ENCODE measurements around the gene RAD50.
"Not testable (repeated sequence)": the region's sequence is repeated elsewhere in the genome, so short reads cannot be mapped to it uniquely, and the experiment has no call there.

RAD50 gene

DNA sequence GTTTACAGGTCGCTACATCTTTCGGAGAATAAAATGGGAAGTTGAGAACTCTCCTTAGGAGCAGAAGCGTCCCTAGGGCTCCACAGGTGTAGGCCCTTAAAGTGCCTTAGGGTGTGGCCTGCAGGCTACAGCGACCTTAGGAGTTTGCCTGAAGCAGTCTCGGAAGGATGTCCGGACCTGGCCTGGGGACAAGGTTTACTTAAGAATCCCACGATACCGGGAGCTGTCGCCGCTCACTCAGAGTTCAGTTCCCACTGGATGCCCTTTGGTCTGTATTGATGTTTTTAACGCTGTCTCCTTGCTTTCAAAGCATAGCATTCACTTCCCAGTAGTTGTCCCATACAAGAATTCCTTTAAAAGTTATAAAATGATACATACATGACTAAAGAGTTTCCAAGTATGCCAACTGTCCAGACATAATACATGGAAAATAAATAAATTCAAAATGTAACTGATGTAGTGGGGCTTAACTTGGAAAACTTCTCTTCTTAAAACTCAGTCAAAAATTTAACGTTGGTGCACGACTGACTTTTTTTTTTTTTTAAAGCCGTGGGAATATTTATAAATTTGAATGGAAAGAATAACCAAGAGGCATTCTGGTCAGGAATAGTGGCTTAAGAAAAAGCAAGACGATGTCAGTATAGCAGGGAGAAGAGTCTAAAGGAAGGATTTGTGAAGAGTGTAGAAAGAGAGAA lies 848 bp downstream of the RAD50 start:
- no peak for DNase-seq (ENCODE audit: low read depth)

DNA sequence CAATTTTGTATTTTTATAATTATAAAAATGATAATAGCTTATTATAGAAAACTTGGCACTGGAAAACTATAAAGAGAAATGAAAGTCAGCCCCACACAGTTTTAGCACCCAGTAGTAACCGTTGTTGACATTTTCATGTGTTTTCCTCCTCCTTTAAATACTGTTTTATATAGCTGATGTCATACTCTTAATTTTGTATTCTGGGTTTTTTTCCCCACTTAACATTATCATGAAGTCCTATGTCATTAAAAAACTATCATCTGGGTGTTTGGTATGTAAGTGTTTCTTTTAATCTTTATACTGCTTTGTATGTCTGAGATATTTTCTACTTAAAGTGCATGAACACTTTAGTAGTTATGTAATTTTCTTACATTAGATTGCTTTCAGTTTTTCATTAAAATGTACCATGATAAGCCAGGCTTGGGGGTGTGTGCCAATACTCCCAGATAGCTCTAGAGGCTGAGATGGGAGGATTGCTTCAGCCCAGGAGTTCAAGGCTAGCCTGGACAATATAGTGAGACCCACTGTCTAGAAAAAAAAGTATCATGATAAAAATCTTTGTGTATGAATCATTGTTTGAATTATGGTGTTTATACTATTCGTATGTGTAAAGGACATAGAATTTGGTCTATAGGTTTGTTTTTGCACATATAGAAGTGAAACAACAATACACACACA lies 2.7 kb downstream of the RAD50 start:
- no peak for DNase-seq (ENCODE audit: low read depth)

DNA sequence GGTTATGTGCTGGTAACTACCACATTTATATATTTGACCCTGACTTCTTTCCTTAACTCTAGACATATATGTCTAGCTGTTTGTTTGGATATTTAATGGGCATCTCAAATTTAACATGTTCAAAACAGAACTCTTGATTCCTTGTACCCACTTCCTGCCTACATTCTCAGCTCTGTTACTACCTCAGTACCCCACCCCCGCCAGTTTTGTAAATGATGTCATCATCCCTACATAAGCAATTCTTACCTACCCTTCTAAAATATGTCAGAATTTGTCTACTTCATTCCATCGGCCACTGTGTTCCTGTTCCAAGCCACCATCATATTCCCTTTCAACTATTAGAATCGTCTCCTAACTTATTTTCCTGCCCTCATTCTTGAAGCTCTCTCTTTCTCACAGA lies 4.8 kb downstream of the RAD50 start:
- DNase-seq (ENCODE audit: low read depth): no peak

DNA sequence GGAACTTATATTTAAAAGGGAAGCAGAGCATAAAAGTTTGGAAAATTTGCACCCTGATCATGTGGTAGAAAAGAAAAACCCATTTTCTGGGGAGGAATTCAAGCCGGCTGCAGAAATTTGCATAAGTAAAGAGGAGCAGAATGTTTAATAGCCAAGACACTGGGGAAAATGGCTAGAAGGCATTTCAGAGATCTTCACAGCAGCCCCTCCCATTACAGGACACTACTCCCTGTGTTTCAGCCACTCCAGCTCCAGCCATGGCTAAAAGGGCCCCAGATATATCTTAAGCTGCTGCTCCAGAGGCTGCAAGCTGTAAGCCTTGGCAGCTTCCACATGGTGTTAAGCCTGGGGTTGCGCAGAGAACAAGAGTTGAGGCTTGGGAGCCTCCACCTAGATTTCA lies 7.8 kb downstream of the RAD50 start:
- not testable (repeated sequence) for DNase-seq (ENCODE audit: low read depth)

DNA sequence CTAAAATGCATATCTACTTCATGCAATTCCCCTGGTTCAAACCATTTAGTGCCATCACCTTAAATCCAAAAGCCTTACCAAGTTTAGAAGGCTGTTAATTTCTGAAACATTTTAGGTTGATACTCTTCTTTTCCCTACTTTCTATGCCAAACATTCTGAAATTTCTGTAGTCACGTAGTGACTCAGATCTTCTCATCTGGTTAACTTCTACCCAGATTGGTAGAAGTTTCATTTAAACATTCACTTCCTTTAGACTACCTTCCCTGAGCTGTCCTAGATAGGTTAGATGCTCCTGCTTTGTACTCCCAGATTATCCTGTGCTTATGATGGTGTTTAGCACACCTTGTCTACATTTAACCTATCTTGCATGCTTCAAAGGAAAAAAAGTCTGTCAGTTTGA lies 9.9 kb downstream of the RAD50 start:
- DNase-seq (ENCODE audit: low read depth): no peak

DNA sequence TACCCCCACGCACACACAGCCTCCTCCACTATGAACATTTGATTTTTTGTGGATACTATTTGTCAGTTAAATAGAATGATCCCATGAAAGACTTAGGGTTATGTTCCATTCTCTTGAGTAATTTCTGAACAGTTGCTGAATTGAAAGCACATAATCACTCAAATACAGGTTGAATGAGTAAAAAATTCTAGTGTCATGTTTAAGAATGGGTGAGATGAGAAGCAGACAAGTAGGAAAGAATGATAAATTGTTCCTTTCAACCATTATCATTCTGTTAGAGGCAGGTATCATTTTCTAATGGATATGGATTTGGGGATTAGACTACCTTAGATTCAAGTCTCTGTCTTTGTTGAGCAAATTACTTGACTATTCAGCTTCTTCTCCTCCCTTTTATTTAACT lies 19.3 kb downstream of the RAD50 start:
- DNase-seq (ENCODE audit: low read depth): no peak

DNA sequence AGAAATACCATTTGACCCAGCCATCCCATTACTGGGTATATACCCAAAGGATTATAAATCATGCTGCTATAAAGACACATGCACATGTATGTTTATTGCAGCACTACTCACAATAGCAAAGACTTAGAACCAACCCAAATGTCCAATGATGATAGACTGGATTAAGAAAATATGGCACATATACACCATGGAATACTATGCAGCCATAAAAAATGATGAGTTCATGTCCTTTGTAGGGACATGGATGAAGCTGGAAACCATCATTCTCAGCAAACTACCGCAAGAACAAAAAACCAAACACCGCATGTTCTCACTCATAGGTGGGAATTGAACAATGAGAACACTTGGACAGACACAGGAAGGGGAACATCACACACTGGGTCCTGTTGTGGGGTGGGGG lies 27.8 kb downstream of the RAD50 start:
- DNase-seq (ENCODE audit: low read depth): not testable (repeated sequence)

DNA sequence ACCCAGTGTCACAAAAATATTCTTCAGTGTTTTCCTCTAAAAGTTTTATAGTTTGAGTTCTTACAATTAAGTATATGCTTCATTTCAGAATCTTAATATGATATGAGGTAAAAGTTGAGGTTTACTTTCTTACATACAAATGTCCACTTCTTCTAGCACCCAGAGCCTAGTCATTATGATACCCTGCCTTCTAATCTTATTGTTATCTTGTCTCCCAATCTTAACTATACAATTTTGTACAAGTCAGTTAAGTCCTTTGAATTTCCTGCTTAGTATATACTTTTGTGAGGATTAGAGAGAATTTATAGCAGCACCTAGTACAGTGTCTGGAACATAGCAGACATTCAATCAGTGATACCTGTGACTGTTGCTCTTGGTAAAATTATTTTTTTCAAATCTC lies 29.3 kb downstream of the RAD50 start:
- DNase-seq (ENCODE audit: low read depth): no peak

DNA sequence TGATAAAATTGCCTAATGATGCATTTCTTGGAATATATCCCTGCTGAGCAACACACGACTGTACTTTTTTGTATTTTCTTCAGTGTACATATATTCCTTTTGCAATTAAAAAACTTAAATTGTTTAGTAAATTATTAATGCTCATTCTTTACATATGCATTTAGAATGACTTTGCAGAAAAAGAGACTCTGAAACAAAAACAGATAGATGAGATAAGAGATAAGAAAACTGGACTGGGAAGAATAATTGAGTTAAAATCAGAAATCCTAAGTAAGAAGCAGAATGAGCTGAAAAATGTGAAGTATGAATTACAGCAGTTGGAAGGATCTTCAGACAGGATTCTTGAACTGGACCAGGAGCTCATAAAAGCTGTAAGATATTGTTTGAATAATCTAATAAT lies 32.7 kb downstream of the RAD50 start:
- DNase-seq (ENCODE audit: low read depth): no peak

DNA sequence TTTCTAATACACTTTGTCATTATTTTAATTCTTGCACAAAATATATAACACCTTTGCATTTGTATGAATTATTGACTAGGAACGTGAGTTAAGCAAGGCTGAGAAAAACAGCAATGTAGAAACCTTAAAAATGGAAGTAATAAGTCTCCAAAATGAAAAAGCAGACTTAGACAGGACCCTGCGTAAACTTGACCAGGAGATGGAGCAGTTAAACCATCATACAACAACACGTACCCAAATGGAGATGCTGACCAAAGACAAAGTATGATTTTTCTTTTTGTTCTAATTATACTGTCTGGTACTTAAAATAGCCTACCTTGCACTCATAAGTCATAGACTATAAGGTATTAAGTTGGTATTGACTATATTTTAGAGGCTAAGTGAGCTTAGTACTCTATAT lies 34.4 kb downstream of the RAD50 start:
- DNase-seq (ENCODE audit: low read depth): no peak

DNA sequence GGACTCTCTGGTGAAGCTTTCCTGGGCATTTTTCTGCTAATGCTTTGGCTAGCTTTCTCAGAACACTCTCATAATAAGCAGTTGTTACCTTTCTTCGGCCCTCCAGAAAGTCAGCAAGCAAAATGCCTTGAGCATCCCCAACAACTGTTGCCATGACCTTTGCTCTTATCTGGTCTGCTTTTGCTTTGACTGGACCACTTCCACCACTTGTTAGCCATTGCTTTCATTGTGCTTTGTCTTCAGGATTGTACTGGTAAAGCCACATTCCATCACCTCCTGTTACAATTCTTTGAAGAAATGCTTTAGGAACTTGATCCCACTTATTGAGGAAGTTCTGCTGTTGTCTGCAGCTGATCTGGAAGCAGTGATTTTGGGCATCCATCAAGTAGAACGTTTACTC lies 35.7 kb downstream of the RAD50 start:
- no peak for DNase-seq (ENCODE audit: low read depth)

DNA sequence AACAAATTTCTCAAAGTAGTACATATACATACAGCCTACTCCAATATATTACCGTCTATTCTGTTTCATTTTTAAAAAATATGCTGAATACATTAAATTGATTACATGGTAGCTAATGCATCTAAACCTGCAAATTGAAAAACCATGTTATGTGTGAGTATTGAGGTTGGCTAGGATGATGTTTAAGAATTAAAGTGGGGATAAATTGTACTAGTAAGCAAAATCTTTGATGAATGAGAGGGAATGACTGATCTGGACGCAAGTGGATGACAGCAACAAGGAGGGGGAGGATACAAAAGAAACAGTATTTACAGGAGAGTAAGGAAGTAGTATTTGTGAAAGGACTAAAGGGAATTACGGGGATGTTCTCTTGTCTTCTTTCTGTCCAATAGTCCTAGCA lies 37.4 kb downstream of the RAD50 start:
- DNase-seq (ENCODE audit: low read depth): no peak

DNA sequence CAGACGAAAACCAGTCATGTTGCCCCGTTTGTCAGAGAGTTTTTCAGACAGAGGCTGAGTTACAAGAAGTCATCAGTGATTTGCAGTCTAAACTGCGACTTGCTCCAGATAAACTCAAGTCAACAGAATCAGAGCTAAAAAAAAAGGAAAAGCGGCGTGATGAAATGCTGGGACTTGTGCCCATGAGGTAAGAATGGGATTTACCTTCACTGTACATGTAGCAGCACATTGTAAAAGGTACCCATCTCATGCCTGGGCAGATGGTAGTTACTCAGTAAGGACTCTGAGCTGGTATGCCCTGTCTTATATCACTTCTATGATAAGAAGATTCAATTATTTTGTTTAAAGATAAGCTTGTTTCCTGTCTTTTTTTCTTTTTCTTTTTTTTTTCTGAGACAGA lies 38.8 kb downstream of the RAD50 start:
- no peak for DNase-seq (ENCODE audit: low read depth)

DNA sequence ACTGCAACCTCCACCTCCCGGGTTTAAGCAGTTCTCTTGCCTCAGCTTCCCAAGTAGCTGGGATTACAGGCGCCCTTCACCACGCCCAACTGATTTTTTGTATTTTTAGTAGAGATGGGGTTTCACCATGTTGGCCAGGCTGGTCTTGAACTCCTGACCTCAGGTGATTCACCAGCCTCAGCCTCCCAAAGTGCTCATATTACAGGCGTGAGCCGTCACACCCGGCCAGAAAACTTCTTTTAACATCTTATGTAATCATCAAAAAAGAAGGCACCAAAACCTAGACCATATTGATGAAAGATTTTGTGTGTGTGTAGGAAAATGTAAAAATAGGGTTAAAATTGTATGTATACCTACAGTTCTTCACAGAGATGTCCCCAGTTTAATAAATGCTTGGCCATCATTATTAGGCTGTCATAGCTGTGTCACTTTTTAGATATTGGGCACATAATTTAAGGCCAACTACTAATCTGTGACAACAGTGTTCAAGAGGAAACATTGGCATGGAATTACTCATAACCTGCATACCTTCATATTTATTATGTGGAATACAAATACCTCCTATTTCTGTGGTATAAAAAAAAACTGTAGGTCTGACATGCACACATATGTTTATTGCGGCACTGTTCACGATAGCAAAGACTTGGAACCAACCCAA lies 44.4 kb downstream of the RAD50 start:
- no peak for DNase-seq (ENCODE audit: low read depth)

DNA sequence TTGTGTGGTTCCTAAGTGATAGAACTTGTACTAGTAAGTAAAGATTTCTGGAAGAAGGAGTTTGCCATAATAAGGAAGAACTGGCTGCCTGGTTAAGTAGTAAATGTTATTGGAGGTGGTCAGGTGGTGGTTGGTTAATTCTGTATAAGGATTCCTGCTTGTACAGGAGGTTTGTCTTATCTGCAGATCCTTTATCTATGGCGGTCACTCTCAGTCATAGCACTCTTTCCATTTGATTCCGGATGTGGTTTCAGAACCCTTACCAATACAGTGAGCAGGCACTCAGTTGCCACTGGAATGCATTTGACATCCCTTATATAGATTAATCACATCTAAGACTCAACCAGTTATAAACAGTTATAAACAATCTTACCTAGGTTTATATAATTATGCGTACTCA lies 50.3 kb downstream of the RAD50 start:
- DNase-seq (ENCODE audit: low read depth): no peak

DNA sequence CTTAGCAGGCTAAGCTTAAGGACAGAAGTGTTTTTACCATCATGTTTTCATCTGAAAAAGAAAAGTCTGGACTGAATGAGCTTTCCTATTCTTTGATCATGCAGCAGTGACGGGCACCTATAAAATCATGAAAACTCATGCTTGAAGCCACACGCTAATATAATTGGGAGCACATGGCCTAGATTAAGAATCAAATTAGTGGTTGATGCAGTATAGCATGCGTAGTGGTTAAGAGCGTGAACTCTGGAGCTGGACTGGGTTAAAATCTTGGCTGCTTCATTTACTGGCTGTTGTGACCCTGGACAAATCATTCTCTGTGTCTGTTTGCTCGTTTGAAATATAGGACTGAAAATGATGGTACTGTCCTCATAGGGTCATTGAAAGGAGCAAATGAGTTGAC lies 51.3 kb downstream of the RAD50 start:
- DNase-seq (ENCODE audit: low read depth): no peak

DNA sequence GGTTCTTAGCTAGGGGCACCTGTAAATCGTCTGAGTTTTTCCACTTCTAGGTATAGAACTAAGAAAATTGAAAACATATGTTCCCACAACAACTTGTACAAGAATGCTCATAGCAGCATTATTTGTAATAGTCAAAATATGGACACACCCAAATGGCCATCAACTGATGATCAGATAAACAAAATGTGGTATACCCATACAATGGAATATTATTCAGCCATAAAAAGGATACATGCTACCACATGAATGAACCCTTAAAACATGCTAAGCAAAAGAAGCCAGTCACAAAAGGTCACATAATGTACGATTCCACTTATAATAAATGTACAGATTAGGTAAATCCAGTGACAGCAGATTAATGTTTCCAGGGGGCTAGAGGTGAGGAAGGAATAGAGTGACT lies 55.2 kb downstream of the RAD50 start:
- no peak for DNase-seq (ENCODE audit: low read depth)

DNA sequence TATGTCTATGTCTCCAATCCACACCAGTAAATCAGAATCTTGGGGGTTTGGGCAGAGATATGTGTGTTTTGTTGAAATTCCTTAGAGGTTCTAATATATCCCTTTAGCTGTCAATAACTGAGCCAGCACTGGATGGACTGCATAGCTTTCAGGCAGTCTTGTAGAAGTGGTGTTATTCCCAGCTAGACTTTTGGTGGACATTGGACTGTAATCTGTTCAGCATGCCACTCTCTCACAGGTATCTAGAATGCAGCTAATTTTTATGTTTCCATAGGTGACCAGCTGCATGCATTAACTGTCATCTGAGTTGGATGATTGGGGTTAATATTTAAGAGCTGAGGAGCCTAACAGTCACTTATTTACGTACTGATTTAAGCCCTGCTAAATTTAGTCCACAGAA lies 56.1 kb downstream of the RAD50 start:
- DNase-seq (ENCODE audit: low read depth): no peak

DNA sequence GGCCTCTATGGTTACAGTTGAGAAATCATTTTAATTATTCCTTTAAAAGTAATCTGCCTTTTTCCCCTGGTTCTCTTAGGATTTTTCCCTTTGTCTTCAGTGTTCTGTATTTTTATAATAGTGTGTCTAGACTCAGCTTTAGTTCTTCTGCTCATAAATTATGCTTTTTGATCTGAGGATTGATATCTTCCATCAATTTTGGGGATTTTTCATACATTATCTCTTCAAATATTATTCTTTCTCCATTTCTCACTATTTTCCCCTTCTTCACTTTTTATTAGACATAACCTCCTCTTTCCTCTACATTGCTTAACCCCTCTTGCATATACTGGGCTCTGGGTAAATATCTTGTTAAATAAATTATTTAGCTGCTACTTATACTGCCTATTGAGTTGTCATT lies 64.9 kb downstream of the RAD50 start:
- no peak for DNase-seq (ENCODE audit: low read depth)

DNA sequence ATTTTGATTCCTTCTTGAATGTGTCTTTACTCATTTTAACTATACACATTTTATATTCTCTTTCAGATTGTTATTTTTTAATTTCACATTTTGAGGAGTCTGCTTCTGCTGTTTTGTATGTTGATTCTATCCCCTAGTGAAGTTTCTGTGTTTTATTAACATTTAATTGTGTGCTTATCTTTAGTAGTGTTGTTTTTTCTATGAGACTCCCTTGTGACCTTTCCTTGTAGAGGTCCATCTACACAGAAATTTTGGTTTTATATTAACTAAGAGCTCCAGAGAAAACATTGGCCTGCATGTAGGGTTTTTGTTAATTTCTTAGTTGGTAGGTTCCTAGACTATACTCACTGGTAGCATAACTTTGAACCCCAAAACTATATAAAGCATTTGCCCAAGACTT lies 65.8 kb downstream of the RAD50 start:
- no peak for DNase-seq (ENCODE audit: low read depth)

DNA sequence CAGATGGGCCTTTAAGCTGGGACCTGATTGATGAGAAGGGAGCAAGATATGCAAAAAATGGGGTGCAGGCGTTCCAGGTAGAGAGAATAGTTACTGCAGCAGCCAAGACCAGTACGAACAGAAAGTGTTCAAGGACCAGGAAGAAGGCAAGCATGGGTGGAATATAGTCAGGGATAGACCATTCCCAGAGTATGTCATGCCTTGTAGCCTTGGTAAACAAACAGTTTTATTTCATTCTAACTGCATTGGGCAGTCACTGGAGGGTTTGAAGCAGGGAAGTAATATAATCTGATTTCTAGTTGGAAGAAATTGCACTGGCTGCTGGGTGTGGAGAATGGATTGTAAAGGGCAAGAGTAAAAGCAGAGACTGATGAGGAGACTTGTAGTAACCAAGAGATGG lies 70.7 kb downstream of the RAD50 start:
- DNase-seq (ENCODE audit: low read depth): no peak

DNA sequence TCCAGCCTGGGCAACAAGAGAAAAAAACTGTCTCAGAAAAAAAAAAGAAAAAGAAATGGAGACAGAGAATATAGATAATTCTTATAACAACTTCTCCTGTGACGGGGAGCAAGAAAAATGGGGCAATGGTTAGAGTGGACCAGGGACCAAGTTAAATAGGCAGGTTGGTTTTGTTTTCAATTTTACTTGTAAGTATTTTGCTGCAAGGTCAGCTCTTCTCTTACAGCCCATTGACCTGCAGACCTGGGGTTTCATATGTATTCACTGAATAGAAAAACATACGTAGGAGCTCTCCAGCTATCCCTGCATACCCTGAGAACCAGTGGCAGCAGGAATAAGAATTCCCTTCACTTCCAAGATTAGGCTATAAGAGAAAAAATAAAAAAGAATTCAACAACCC lies 72.0 kb downstream of the RAD50 start:
- DNase-seq (ENCODE audit: low read depth): no peak

DNA sequence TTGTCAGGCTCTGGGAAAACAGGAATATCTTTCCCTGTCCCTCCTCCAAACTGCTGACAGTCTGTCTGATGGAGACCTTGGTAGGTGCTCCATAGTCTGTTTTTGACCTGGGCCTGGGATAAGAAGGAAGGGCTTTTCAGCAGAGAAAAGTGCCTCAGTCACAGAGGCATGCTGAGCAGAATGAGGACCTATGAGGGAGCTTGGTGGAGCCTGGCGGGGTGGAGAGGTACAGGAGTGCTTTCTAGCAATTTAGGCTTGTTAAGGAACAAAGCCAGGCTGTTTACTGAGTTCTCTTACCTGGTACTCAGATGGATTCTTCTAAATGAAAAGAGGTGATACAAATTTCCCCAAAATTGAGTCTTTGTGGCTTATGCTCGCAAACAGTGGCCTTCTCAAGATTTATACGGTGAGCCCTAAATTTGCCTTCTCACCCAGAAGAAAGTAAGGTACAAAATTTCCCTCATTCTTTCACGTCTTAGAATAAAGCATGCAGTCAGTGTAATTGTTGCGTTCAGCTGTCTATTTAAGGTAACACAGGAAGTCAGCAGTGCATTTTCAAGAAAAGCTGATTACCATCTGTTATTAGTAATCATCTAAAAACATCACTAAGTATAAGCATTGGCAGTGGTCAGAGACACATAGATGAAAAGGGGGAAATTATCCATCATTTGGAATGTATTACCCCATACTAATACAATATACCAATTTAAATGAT lies 72.6 kb downstream of the RAD50 start:
- DNase-seq (ENCODE audit: low read depth): no peak
